ENCODE results near the gene CALHM5. TPM values are rescaled to one million over a fixed set of nuclear protein-coding genes. Genes with fewer than 3 reads are reported as not detected.

Gene CALHM5
- total RNA-seq, 1 donor from 2014 or later: 7.8 TPM

- DNase-seq (ENCODE audit: low read depth, low spot score): no peak
These were observed 39.4 kb downstream of the CALHM5 start for GRCh38 chr6:116550796-116551195.

GRCh38 chr6:116553451-116553850 lies 42.0 kb downstream of the CALHM5 start, which contains the start of gene CALHM4:
Gene CALHM4 (plus strand): TSS chr6:116553751. CDS start chr6:116553794, 43 bp downstream.
- no peak for DNase-seq (ENCODE audit: low read depth, low spot score)

GRCh38 chr6:116556065-116556464 lies 44.6 kb downstream of the CALHM5 start:
- no peak for DNase-seq (ENCODE audit: low read depth, low spot score)

- DNase-seq (ENCODE audit: low read depth, low spot score): no peak
These were observed 45.5 kb downstream of the CALHM5 start for GRCh38 chr6:116556814-116557415.

- DNase-seq (ENCODE audit: low read depth, low spot score): peak; percentile 82
These were observed 46.5 kb downstream of the CALHM5 start for GRCh38 chr6:116557893-116558292.

GRCh38 chr6:116560130-116560529 lies 48.7 kb downstream of the CALHM5 start:
- DNase-seq (ENCODE audit: low read depth, low spot score): no peak

- DNase-seq (ENCODE audit: low read depth, low spot score): no peak
These were observed 50.1 kb downstream of the CALHM5 start for GRCh38 chr6:116561377-116562018.

- DNase-seq (ENCODE audit: low read depth, low spot score): no peak
These were observed 50.6 kb downstream of the CALHM5 start for GRCh38 chr6:116562019-116562403.

GRCh38 chr6:116562614-116563013 lies 51.2 kb downstream of the CALHM5 start:
- DNase-seq (ENCODE audit: low read depth, low spot score): no peak

GRCh38 chr6:116563830-116564229 lies 52.4 kb downstream of the CALHM5 start:
- no peak for DNase-seq (ENCODE audit: low read depth, low spot score)

- no peak for DNase-seq (ENCODE audit: low read depth, low spot score)
These were observed 52.9 kb downstream of the CALHM5 start for GRCh38 chr6:116564311-116564710.

GRCh38 chr6:116564921-116565872 lies 53.8 kb downstream of the CALHM5 start:
- DNase-seq (ENCODE audit: low read depth, low spot score): no peak

GRCh38 chr6:116568111-116568510 lies 56.7 kb downstream of the CALHM5 start:
- no peak for DNase-seq (ENCODE audit: low read depth, low spot score)

GRCh38 chr6:116568821-116569755 lies 57.6 kb downstream of the CALHM5 start:
- no peak for DNase-seq (ENCODE audit: low read depth, low spot score)

GRCh38 chr6:116570856-116571682 lies 59.6 kb downstream of the CALHM5 start, which contains the start of gene RWDD1:
Gene RWDD1 (plus strand): TSS chr6:116571504. CDS start chr6:116571583, 79 bp downstream.
- peak; percentile 99 for DNase-seq (ENCODE audit: low read depth, low spot score)

GRCh38 chr6:116571683-116572000 lies 60.2 kb downstream of the CALHM5 start:
- no peak for DNase-seq (ENCODE audit: low read depth, low spot score)

GRCh38 chr6:116572162-116572561 lies 60.7 kb downstream of the CALHM5 start:
- no peak for DNase-seq (ENCODE audit: low read depth, low spot score)
